Measurements from ENCODE around the gene PDGFD. TPM values are rescaled to one million over a fixed set of nuclear protein-coding genes. Genes with fewer than 3 reads are reported as not detected.
A peak's percentile ranks its signal among the peaks of the same experiment; 100 is the strongest.

PDGFD gene
- total RNA-seq, 1 donor from 2014 or later, result 0.53 TPM

DNA sequence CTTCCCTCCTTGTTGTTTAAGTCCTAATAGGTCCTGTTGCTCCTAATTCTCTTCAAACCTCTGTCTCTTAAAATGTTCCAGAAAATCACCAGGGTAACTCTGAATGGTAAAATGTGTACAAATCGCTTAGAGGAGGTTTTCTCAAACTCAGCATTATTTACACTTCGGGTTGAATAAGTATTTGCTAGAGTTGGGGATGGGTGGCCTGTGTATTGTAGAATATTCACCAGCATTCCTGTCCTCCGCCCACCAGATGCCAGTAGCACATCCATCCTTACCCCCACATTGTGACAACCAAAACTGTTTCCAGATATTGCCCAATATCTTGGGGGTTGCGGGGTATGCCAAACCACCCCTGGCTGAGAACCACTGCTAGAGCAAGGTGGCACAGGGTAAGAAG is 191.9 kb downstream of the PDGFD start:
- DNase-seq (ENCODE audit: low read depth), result no peak
- FAIRE-seq, result no peak
- Histone ChIP-seq H3K27me3 (ENCODE audit: control insufficient read depth, insufficient read depth, low read length) (no peaks in the 10 kb centered on the region), H3K4me3 (ENCODE audit: low read depth, low read length) (no peak overlapping the region), H3K36me3 (ENCODE audit: control insufficient read depth, insufficient read depth, low read length) (no peaks in the 10 kb centered on the region)
- no peak for TF ChIP-seq CTCF (IDR thresholded peaks at IDR 0.05; ENCODE audit: insufficient read depth, low read length, severe bottlenecking)

DNA sequence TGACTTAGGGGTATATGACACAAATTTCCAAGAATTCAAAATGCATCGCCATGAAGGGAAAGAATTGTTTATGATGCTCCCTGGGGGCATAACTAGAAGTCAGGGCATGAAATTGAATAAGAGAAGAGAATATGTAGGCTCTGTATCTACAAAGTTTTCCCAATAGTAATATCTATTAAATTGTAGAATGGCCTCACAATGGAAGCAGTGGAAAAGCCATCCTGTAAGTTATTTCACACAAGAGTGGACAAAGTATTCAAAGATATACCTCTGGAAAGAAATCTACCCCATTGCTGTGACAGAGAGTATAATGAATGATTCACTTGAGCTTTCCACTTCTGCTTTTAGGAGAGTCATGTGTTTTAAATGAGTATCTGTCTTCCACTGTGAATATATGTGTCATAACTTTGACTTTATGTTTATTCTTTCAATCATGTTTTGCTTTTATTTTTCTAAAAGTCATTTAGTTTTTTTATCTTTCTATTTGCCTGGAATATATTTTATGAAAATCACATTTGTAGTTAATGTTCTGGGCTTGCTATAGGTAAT is 193.2 kb downstream of the PDGFD start:
- TF ChIP-seq CTCF (IDR thresholded peaks at IDR 0.05; ENCODE audit: insufficient read depth, low read length, severe bottlenecking), result no peak
- Histone ChIP-seq H3K27me3 (ENCODE audit: control insufficient read depth, insufficient read depth, low read length) (no peaks in the 10 kb centered on the region), H3K4me3 (ENCODE audit: low read depth, low read length) (no peak overlapping the region), H3K36me3 (ENCODE audit: control insufficient read depth, insufficient read depth, low read length) (no peaks in the 10 kb centered on the region)
- no peak for FAIRE-seq
- no peak for DNase-seq (ENCODE audit: low read depth)

- Histone ChIP-seq H3K27me3 (ENCODE audit: control insufficient read depth, insufficient read depth, low read length) (no peaks in the 10 kb centered on the region), H3K36me3 (ENCODE audit: control insufficient read depth, insufficient read depth, low read length) (no peaks in the 10 kb centered on the region), H3K4me3 (ENCODE audit: low read depth, low read length) (no peak overlapping the region)
- TF ChIP-seq CTCF (IDR thresholded peaks at IDR 0.05; ENCODE audit: insufficient read depth, low read length, severe bottlenecking), result no peak
- DNase-seq (ENCODE audit: low read depth) (no peak), FAIRE-seq (no peak)
These were observed 195.3 kb downstream of the PDGFD start for GRCh38 chr11:103968685-103969084.

DNA sequence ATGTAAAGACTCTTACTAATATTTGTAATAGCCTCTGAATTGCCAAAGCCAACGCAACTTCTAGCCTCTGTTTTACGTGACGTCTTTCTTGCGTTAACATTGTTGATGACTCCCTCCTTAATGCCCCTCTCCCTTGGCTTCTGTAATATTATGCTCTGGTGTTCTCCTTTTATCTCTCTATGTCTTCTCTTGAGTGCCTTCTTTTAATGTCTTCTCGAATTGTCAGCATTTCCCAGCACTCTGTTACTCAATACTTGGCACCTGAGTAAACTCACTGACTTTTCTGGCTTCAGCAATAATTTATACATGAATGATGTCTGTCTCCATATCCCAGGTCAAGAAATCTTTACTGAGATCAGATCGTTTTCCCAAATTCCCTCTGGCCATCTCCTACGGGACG is 196.0 kb downstream of the PDGFD start:
- Histone ChIP-seq H3K4me3 (ENCODE audit: low read depth, low read length) (no peak overlapping the region), H3K27me3 (ENCODE audit: control insufficient read depth, insufficient read depth, low read length) (no peaks in the 10 kb centered on the region), H3K36me3 (ENCODE audit: control insufficient read depth, insufficient read depth, low read length) (no peaks in the 10 kb centered on the region)
- no peak for DNase-seq (ENCODE audit: low read depth)
- no peak for TF ChIP-seq CTCF (IDR thresholded peaks at IDR 0.05; ENCODE audit: insufficient read depth, low read length, severe bottlenecking)
- no peak for FAIRE-seq

DNA sequence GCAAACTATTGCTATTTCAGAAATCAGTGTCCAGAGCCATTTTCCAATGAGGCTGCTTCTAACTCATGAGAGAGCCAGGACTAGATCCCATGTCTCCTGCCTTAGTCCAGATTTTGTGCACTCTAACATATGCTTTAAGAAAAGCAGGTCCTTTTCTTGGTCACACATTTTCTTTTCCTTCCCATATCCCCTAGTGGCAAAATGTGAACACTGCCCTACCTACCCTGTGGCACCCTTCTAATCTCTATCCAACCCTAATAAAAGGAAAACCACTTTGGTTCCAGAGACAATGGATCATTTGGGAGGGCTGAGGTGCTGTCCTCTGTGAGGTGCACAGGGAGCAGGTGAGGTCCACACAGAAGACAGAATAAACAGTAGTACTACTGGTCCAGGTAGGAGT is 199.6 kb downstream of the PDGFD start:
- FAIRE-seq (no peak), DNase-seq (ENCODE audit: low read depth) (no peak)
- Histone ChIP-seq H3K27me3 (ENCODE audit: control insufficient read depth, insufficient read depth, low read length) (no peaks in the 10 kb centered on the region), H3K36me3 (ENCODE audit: control insufficient read depth, insufficient read depth, low read length) (no peaks in the 10 kb centered on the region), H3K4me3 (ENCODE audit: low read depth, low read length) (no peak overlapping the region)
- TF ChIP-seq CTCF (IDR thresholded peaks at IDR 0.05; ENCODE audit: insufficient read depth, low read length, severe bottlenecking), result peak; percentile 15

- Histone ChIP-seq H3K4me3 (ENCODE audit: low read depth, low read length) (no peak overlapping the region), H3K27me3 (ENCODE audit: control insufficient read depth, insufficient read depth, low read length) (no peaks in the 10 kb centered on the region), H3K36me3 (ENCODE audit: control insufficient read depth, insufficient read depth, low read length) (no peaks in the 10 kb centered on the region)
- DNase-seq (ENCODE audit: low read depth) (no peak), FAIRE-seq (no peak)
- TF ChIP-seq CTCF (IDR thresholded peaks at IDR 0.05; ENCODE audit: insufficient read depth, low read length, severe bottlenecking), result no peak
These were observed 200.3 kb downstream of the PDGFD start for GRCh38 chr11:103963648-103964047.
